ENCODE results near the gene MAN2B1.
"Not testable (repeated sequence)": the region's sequence is repeated elsewhere in the genome, so short reads cannot be mapped to it uniquely, and the experiment has no call there.

MAN2B1 gene

DNA sequence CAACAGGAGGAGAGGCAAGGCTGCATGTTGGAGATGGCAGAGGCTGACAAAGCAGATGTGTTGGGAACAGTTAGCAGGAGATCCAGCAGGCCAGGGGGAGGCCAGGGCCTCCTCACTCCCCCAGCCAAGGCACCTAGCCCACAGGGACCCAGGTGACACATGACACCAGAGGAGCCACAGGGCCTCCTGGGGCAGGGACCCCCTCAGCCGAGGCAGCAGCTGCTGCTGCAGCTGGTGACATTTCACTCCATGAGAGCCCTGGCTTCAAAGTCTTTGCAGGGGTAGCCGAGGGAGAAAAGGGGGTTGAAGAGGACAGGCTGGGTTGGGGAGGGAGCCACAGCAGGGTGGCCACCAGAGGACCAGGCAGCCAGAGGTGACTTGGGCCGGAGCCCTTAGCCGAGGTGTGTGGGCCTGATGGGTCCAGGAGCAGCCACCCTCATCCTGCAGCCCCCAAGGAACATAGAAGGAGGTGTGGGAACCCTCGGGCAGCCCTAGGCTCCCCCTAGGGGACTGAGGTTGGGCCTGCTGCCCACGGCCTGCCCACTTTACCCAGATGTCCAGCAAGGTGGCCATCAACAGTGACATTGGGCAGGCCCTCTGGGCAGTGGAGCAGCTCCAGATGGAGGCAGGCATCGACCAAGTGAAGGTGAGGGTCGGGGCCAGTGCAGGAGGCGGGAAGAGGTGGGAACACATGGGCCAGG is 21.1 kb upstream of the MAN2B1 start, which contains the start of gene GNG14:
GNG14 (plus strand) TSS at position 503 of the 701 bp plus-strand sequence; CDS start at position 554, 51 bp downstream.
- no peak for DNase-seq

DNA sequence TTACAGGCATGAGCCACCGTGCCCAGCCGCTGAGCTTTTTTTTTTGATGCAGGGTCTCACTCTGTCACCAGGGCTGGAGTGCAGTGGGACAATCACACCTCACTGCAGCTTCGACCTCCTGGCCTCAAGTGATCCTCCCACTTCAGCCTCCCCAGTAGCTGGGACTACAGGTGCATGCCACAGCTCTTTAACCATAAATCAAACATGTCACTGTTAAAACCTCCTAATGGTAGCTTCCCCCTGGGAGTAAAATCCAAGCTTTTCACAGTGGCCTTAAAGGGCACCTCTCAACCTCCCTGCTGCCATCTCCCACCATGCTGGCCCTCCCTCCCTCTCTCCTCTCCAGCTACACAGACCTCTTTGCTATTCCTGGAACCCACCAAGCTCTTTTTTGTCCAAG is 19.3 kb upstream of the MAN2B1 start:
- DNase-seq: no peak

DNA sequence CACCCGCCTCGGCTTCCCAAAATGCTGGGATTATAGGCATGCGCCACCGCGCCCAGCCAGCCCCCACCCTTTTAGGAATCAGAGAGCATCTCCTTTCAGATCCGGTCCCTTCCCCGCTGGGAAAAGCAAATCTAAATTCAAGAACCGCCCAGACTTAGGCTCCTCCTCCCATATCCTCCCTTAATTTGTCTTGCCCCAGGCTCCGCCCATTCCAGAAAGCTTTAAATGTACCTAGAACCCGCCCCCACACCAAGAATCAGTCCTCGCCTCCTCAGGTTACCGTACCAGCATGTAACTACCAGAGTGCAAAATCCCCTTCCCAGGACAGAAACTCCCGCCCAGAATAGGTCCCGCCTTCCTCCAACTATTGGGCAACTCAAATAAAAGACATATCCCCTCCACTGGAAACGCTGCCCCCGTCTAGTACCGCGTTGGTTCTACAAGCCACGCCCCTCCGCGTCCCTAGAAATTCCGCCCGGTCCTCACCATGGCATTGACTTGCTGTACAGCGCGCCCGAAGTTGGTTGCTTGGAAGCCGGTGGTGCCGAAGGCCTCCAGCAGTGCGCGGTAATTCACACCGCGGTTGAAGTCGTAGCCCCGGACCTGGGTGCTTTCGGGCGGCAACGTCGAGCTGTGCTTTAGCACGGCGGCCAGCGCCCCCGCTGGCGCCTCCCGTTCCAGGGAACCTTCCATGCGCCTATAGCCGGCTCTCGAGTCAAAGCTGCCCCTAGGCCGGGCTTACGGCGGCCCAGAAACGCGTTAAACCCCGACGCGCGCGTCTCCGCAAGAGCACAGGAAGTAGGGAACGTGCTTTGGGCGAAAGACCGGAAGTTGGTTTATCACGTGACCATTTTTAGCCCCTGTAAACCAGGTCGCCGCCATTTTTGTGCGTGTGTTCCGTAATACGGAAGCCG is 14.8 kb upstream of the MAN2B1 start, which contains the start of gene DHPS:
DHPS (minus strand) TSS at position 807 of the 914 bp plus-strand sequence; CDS start at position 693, 114 bp downstream.
- DNase-seq: peak; percentile 98 to 99

DNA sequence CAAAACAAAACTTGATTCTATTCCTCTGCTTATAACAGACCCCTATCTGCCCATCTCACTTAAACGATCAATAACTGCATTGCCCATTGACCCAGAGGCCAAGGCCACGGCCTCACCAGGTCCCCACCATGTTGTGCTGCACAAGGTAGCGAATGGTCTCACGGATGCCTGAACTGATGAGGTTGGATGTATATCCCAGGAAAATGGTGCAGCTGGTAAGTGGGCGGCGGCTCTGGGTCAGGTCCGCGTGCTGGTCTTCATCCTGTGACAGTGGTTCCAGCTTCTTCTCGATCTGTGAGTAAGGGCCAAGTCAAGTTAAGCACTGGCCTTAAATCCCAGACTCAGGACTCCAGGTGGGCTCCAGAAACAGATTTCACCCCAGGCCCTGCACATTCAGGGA is 13.5 kb upstream of the MAN2B1 start:
- no peak for DNase-seq

DNA sequence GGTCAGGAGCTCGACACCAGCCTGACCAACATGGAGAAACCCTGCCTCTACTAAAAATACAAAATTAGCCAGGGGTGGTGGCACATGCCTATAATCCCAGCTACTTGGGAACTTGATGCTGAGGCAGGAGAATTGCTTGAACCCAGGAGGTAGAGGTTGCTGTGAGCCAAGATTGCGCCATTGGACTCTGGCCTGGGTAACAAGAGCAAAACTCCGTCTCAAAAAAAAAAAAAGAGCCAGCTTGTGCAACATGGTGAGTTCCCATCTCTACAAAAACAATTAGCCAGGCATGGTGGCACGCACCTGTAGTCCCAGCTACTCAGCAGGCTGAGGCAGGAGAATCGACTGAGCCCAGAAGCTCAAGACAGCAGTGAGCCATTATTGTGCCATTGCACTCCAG is 11.5 kb upstream of the MAN2B1 start:
- DNase-seq: not testable (repeated sequence)

DNA sequence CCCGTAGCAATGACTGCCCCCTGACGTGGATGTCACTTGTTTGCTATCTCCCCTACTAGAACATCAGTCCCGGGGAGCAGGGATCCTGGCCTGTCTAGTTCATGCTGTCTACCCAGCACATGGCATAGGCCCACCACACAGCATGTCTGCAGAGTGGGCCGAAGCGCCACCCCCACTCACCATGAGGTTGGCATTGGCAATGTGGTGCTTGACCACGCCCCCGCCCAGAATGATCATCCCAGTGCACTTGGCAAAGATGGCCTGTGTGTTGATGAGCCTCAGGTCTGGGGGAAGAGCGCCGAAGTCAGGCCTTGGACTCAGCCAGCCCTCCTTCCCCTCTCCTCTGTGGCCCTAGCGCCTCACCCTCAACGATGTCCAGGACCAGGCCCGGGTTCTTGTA is 10.4 kb upstream of the MAN2B1 start:
- no peak for DNase-seq

DNA sequence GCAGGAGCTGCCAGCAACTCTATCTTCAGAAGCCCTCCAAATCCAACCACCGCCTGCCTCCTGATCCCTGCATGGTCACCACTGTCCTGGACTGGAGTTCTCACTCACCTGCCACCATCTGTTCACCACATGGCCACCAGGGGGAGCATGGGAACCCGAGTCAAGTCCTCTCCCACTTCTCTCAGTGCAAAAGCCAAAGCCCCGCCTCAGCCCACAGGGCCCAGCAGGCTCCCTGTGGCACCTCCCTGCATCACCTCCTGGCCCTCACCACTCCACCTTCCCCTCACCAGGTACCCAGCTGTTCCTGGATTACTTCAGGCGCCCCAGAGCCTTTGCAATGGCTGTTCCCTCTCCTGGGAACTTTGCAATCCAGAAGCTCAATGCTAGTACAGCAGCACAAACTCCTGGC is 9.8 kb upstream of the MAN2B1 start:
- peak; percentile 71 to 75 for DNase-seq

DNA sequence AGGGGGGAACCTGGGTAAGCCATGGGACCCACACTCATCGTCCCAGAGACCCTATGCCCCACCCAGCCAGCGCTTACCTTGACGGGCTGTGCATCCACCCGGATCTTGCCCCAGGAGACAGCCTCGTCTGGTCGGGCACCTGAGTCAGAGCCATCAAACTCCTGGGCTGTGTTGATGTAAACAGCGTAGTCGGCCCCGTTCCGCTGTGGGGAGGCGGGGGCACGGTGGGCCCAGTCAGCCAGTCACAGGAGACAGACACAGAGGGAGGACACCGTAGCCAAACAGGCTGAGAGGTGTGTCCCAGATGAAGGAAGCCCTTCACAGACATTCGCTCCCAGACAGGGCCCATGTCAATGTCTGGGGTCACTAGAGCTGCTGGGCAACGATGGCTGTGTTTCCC is 9.4 kb upstream of the MAN2B1 start:
- DNase-seq: no peak

DNA sequence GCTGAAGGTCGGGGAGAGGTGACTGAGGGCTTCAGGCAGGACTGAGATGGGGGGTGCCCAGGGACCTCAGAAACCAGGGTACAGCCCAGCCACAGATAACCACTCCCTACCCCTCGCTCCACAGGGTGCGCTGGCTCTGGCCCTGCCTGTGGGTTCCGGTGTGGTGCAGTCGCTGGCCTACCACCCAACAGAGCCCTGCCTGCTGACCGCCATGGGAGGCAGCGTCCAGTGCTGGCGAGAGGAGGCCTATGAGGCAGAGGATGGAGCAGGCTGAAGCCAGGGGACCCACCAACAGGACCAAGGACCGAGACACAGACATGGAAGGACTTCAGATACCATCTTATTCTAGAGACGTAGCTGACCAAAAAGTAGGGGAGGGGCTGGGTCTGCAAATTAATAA is 8.9 kb upstream of the MAN2B1 start:
- DNase-seq: no peak

DNA sequence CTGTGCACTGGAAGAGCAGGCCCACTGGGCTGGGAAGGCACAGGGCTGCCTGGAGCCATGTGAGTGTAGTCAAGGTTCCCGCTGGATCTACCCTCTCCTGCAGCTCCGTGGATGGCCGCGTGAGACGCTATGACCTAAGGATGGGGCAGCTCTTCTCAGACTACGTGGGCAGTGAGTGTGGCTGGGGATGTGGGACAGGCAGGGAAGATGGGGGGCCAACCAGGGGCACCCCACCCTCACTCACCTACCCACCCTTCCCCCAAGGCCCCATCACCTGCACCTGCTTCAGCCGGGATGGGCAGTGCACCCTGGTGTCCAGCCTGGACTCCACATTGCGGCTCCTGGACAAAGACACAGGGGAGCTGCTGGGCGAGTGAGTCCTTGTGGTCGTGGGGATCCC is 6.2 kb upstream of the MAN2B1 start:
- DNase-seq: no peak

DNA sequence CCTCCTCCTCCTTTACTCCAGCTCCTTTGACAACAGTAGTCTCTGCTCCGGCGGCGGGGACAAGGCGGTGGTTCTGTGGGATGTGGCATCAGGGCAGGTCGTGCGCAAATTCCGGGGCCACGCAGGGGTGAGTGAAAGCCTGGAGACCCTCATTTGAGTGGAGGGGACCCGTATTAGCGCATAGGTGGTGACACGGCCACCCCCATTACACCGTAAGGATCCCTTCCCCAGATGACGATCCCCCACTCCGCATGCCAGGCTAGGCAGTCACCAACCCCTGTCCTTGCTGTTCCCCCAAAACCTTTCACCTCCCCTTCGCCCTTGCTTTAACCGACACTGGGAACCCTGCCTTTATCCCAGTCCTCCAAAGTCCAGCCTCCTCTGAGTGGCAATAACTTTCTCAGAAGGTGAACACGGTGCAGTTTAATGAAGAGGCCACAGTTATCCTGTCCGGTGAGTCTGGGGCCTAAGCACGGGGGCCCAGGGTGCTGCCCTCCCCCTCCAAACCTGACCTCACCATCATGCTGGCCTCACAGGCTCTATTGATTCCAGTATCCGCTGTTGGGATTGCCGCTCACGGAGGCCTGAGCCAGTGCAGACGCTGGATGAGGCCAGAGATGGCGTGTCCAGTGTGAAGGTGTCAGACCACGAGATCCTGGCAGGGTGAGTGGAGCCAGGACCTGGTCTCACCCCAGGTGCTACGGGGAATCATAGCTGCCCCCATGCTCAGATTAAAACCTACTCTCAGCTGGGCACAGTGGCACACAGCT is 3.8 kb upstream of the MAN2B1 start:
- DNase-seq: no peak

DNA sequence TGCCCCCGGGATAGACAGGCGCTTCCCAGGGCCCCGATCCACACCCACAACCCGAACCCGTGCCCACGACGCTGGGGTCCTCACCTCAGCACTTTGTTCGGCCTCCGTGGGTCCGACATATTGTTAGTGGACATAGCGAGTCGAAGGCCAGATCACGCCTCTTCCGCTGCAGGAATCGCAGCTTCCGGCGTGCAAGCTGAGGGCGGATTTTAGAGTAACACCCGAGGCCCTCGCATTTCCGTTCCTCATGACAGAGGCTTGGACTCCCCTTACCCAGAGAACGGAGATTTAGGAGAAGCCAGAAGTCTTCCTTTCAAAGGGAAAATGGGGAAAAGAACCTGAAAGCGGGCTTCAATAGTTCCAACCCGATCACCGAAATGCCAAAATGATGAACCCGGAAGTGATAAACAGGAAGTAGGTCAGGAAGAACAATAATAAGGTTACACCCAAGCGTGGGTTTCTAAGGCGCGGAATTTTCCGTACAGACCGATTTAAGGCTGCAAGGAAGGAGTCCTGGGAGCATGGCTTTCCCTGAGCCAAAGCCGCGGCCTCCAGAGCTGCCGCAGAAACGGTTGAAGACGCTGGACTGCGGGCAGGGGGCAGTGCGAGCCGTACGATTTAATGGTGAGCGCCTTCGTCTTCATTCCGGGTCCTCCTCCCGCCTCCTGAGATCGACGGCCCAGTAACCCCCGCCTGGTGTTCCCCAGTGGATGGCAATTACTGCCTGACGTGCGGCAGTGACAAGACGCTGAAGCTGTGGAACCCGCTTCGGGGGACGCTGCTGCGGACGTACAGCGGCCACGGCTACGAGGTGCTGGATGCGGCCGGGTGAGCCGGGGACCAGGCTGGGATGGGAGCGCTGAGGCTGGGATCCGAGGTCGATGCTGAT is 3.0 kb upstream of the MAN2B1 start:
- peak; percentile 81 to 88 for DNase-seq

DNA sequence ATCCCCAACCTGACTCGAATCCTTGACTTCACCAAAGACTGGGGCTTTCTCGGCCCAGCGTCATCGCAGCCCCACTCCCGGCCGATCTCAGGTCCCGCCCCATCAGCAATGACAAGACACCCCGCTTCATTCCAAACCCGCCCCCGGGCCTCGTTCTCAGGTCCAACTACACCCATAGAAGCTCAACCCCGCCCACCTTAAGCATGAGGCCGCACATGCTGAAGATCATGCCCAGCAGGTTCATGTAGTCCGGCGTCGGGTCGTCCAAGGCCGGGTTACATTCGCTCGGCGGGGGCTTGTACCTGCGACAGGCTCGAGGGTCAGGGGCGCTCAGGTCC is 2.4 kb upstream of the MAN2B1 start:
- DNase-seq: peak in 1 of 2 experiments; percentile 37

DNA sequence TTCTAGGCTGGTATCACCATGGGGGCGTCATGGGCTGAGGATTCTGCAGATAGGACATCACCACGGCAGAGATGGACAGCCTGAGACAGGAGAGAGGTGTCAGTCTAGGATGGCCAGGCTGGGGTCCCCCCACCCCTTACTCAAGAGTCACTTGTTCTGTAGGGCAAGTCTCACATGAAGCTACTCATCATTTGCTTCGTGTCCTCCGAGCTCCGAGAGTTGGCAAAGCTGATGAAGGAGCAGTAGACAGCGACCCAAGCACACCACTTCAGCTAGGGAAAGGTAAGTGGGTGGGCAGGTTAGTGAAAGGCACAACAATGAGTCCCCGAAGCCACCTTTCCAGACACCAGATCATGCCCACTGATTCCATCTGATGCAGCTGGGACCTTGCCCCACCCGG is 1.8 kb upstream of the MAN2B1 start:
- DNase-seq: no peak

DNA sequence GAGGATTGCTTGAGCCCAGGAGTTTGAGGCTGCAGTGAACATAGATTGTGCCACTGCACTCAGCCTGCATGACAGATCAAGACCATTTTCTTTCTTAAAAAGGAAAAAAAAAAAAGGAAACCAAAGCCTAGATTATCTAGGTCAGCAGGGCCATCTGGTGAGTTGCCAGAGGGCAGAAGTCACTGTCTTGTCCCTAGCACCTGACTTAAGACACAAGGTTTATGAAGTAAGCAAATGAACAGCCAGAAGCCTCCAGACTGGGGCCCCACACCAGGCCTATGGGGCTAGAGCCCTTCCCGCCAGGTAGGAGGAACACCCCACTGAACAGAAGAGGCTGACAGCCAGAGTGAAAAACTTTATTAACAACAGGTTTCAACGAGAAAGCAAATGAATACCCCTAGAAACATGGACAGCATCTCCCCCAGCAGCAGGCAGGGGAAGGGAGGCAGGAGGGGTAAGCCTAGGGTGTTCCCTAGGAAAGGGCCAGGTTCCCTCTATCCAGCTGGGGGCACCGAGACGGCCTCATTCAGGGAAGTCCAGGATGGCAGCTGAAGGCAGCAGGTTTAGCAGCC is 1.3 kb upstream of the MAN2B1 start:
- DNase-seq: no peak

DNA sequence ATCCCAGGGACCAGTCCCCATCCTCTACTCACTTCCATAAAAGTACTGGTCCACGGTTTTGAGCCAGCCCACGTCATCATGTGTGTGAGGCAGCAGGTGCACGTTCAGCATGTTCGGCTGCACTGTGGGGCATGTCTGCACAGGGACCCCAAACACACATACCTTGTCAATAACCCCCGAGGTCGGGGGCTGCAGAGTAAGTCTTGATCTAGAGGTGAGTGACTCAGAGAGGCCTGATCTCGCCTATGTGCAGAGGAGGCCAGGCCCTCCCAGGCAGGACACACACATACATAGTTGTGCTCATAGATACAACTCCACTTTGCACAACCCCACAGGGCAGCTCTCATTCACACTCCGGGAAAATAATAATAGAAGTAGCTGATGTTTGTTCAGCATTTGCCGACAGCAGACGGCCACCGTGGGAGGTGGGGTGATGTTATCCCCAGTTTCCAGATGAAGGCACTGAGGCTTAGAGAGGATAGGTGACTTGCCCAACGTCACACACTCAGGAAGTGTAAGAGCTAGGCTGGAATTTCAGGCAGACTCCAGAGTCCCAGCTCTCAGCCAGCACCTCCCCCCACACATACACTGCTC is 774 bp downstream of the MAN2B1 start:
- DNase-seq: peak in 1 of 2 experiments; percentile 46

DNA sequence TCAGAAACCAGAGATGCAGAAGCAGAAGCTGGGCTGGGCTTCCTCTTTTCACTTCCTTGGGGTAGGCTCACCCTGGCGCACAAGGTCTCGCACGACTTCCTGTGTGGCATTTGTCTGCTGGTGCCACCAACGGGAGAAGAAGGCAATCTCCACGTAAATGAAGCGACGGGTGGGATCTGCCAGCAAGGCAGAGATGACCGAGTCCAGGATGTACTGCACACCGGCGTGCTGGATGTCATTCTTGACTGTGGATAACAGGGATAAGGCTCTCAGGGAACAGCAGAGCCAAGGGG is 1.3 kb downstream of the MAN2B1 start:
- peak; percentile 95 to 96 for DNase-seq

DNA sequence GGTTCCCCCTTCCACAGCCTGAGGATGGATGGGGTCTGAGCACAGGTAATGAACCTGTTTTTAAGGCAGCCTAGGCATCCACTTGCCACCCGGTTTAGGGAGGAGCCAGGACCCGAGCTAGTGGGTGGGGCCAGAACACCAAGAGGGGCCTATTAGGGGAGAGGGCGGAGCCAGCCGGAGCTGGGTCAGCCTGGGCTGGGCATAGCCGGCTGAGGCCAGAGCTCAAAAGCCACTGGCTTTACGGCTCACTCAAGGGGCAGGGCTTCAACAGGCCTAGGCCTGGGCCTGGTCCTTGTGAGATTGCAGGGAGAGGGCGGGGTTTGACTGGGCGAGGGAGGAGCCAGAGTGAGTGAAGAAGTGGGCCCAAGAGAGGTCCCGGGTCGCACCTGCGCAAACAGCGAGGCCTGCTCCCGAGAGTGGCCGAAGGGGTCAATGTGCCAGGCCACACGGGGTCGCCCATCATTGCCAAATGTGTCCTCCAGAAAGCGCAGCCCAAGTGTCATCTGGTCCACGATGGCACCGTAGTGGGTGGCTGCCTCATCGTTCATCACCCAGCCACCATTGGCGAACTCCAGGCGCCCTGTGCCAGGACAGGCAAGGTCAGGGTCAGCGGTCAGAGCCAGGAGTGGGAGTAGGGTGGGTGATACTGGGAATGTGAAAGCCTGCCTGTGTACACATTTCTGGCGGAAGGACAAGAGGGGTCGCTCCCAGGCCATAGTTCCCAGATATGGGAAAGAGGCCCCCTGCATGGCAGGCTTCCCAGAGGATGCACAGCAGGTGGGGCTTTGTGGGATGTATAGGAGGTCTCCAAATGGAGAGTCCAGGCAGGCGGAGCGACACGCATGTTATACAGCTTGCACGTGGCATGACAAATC is 1.9 kb downstream of the MAN2B1 start:
- no peak for DNase-seq

DNA sequence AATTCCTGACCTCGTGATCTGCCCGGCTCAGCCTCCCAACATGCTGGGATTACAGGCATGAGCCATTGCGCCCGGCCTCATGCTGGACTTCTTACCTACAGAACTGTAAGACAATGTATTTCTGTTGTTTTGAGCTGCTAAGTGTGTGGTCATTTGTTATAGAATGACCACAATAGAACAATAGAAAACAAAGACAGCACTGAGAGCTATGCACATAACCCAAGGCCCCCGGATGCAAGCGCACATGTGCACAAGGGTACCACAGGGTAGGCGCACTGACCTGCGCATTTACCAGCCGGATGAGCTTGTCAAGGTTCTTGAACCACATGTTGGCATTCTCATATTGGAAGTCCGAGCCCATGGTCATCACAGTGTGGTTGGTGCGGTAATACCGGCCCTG is 5.6 kb downstream of the MAN2B1 start:
- no peak for DNase-seq

DNA sequence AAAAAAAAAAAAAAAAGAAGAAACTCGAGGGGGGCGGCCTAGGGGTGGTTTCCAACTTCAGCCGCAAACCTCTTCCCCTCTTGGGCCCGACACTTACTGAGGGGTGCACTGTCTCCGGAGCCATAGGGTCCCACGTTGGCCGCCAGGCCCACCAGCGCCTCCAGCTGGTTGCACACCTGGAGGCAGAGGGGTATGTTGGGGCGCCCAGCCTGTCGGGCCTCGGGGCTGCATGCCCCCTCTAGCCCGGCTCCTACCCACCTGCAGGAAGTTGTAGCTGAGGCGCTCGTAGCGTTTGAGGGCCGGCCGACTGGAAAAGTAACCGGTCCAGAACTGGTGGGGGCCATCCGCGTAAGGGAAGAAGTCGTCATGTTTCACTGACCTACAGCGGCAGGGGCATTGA is 8.6 kb downstream of the MAN2B1 start:
- DNase-seq: no peak
